ENCODE data around the gene PRTG. TPM values are rescaled to one million over a fixed set of nuclear protein-coding genes. Genes with fewer than 3 reads are reported as not detected.

The PRTG gene
- total and polyA plus RNA-seq, 3 experiments from 2014 or later = not detected

GRCh38 chr15:55685286-55685685 lies 57.7 kb downstream of the PRTG start:
- POLR2A ChIA-PET = no interaction called here
- no peak overlapping the region for H3K4me3 Mint-ChIP-seq
- CTCF ChIA-PET = no interaction called here

GRCh38 chr15:55683376-55683775 lies 59.6 kb downstream of the PRTG start:
- CTCF ChIA-PET = no interaction called here
- H3K9me3 Mint-ChIP-seq = no peaks in the 10 kb centered on the region

More at GRCh38 chr15:55685286-55685685, 57.7 kb downstream of the PRTG start:
- no peaks in the 10 kb centered on the region for H3K36me3 Mint-ChIP-seq
- Histone ChIP-seq H3K36me3 (ENCODE audit: insufficient read depth, low read length) (no peaks in the 10 kb centered on the region), H3K27ac (ENCODE audit: low read depth, low read length) (no peak overlapping the region), H3K4me1 (ENCODE audit: insufficient read depth, low read length) (no peaks in the 10 kb centered on the region), H3K9me3 (ENCODE audit: low read length) (no peaks in the 10 kb centered on the region), H3K4me3 (ENCODE audit: low read length) (no peak overlapping the region), H3K27me3 (ENCODE audit: insufficient read depth, low read length, poor library complexity, severe bottlenecking) (no peaks in the 10 kb centered on the region)
- DNase-seq = no peak
- H3K4me1 Mint-ChIP-seq = peaks cover 0 to 8% (median 7%) of the 10 kb centered on the region in 3 donors
- H3K27me3 Mint-ChIP-seq = peaks cover 4 to 6% of the 10 kb centered on the region in 2 donors
- H3K9me3 Mint-ChIP-seq = no peaks in the 10 kb centered on the region
- H3K27ac Mint-ChIP-seq = no peak overlapping the region

GRCh38 chr15:55681631-55682030 lies 61.3 kb downstream of the PRTG start:
- Mint-ChIP-seq H3K36me3 (no peaks in the 10 kb centered on the region), H3K4me3 (peak overlapping the region in 2 of 7 donors; percentile 30 to 43), H3K27ac (no peak overlapping the region), H3K27me3 (peaks cover under 1 to 2% of the 10 kb centered on the region in 2 donors), H3K4me1 (peaks cover 0 to 8% (median 7%) of the 10 kb centered on the region in 3 donors), H3K9me3 (no peaks in the 10 kb centered on the region)
- no peaks in the 10 kb centered on the region for H3K27me3 ChIP-seq (ENCODE audit: insufficient read depth, low read length, poor library complexity, severe bottlenecking)
- H3K4me1 ChIP-seq (ENCODE audit: insufficient read depth, low read length) = no peaks in the 10 kb centered on the region
- DNase-seq = no peak
- H3K4me3 ChIP-seq (ENCODE audit: low read length) = no peak overlapping the region
- POLR2A ChIA-PET = no interaction called here
- no peaks in the 10 kb centered on the region for H3K36me3 ChIP-seq (ENCODE audit: insufficient read depth, low read length)
- no peaks in the 10 kb centered on the region for H3K9me3 ChIP-seq (ENCODE audit: low read length)
- no peak overlapping the region for H3K27ac ChIP-seq (ENCODE audit: low read depth, low read length)
- CTCF ChIA-PET = no interaction called here

More at GRCh38 chr15:55683376-55683775, 59.6 kb downstream of the PRTG start:
- H3K9me3 ChIP-seq (ENCODE audit: low read length) = no peaks in the 10 kb centered on the region
- no peak overlapping the region for H3K4me3 Mint-ChIP-seq
- H3K27ac ChIP-seq (ENCODE audit: low read depth, low read length) = no peak overlapping the region
- POLR2A ChIA-PET = no interaction called here
- no peak overlapping the region for H3K27ac Mint-ChIP-seq
- H3K36me3 Mint-ChIP-seq = no peaks in the 10 kb centered on the region
- H3K36me3 ChIP-seq (ENCODE audit: insufficient read depth, low read length) = no peaks in the 10 kb centered on the region
- peaks cover 0 to 2% of the 10 kb centered on the region in 2 donors for H3K27me3 Mint-ChIP-seq
- no peak overlapping the region for H3K4me3 ChIP-seq (ENCODE audit: low read length)
- H3K4me1 Mint-ChIP-seq = peaks cover 0 to 8% (median 7%) of the 10 kb centered on the region in 3 donors
- H3K27me3 ChIP-seq (ENCODE audit: insufficient read depth, low read length, poor library complexity, severe bottlenecking) = no peaks in the 10 kb centered on the region
- DNase-seq = no peak
- H3K4me1 ChIP-seq (ENCODE audit: insufficient read depth, low read length) = no peaks in the 10 kb centered on the region

GRCh38 chr15:55676507-55676906 lies 66.4 kb downstream of the PRTG start:
- Mint-ChIP-seq H3K4me3 (no peak overlapping the region), H3K4me1 (peaks cover 0 to 5% (median 3%) of the 10 kb centered on the region in 3 donors), H3K9me3 (no peaks in the 10 kb centered on the region), H3K27ac (no peak overlapping the region), H3K27me3 (peaks cover 10 to 17% of the 10 kb centered on the region in 2 donors), H3K36me3 (no peaks in the 10 kb centered on the region)
- Histone ChIP-seq H3K27ac (ENCODE audit: low read depth, low read length) (no peak overlapping the region), H3K36me3 (ENCODE audit: insufficient read depth, low read length) (no peaks in the 10 kb centered on the region), H3K4me3 (ENCODE audit: low read length) (no peak overlapping the region), H3K27me3 (ENCODE audit: insufficient read depth, low read length, poor library complexity, severe bottlenecking) (no peaks in the 10 kb centered on the region), H3K9me3 (ENCODE audit: low read length) (no peaks in the 10 kb centered on the region), H3K4me1 (ENCODE audit: insufficient read depth, low read length) (no peaks in the 10 kb centered on the region)
- POLR2A ChIA-PET = no interaction called here
- DNase-seq = no peak
- CTCF ChIA-PET = no interaction called here

DNA sequence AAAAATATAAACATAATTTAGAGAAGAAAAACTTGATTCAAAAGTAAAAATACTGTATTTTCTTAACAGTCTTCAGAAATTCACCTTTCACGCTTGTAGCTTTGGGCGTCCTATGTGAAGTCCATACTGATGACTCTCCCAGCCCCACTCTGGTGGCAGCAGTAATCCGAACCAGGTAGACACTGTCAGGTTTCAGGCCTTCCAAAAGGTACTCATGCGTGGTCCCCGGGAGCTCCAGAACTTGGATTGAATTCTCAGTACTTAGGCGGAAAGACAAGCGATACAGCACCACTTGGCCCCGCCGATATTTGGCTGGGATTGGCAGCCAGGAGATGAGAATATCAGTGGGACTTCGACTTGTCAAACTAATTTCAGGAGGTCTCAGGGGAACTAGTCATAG lies 69.7 kb downstream of the PRTG start:
- H3K4me1 ChIP-seq (ENCODE audit: insufficient read depth, low read length) = no peaks in the 10 kb centered on the region
- Mint-ChIP-seq H3K27ac (no peak overlapping the region), H3K27me3 (peaks cover 10 to 21% of the 10 kb centered on the region in 2 donors), H3K4me1 (no peaks in the 10 kb centered on the region), H3K4me3 (no peak overlapping the region), H3K9me3 (no peaks in the 10 kb centered on the region), H3K36me3 (no peaks in the 10 kb centered on the region)
- no peak for DNase-seq
- H3K4me3 ChIP-seq (ENCODE audit: low read length) = no peak overlapping the region
- POLR2A ChIA-PET = no interaction called here
- no peak overlapping the region for H3K27ac ChIP-seq (ENCODE audit: low read depth, low read length)
- no peaks in the 10 kb centered on the region for H3K36me3 ChIP-seq (ENCODE audit: insufficient read depth, low read length)
- H3K27me3 ChIP-seq (ENCODE audit: insufficient read depth, low read length, poor library complexity, severe bottlenecking) = no peaks in the 10 kb centered on the region
- CTCF ChIA-PET = no interaction called here
- H3K9me3 ChIP-seq (ENCODE audit: low read length) = no peaks in the 10 kb centered on the region

- H3K9me3 Mint-ChIP-seq = no peaks in the 10 kb centered on the region
- no peak overlapping the region for H3K4me3 Mint-ChIP-seq
- ChIA-PET POLR2A (no interaction called here), CTCF (no interaction called here)
- H3K4me1 Mint-ChIP-seq = no peaks in the 10 kb centered on the region
- Histone ChIP-seq H3K27me3 (ENCODE audit: insufficient read depth, low read length, poor library complexity, severe bottlenecking) (no peaks in the 10 kb centered on the region), H3K27ac (ENCODE audit: low read depth, low read length) (no peak overlapping the region), H3K4me3 (ENCODE audit: low read length) (no peak overlapping the region), H3K4me1 (ENCODE audit: insufficient read depth, low read length) (no peaks in the 10 kb centered on the region), H3K9me3 (ENCODE audit: low read length) (no peaks in the 10 kb centered on the region), H3K36me3 (ENCODE audit: insufficient read depth, low read length) (no peaks in the 10 kb centered on the region)
- no peaks in the 10 kb centered on the region for H3K36me3 Mint-ChIP-seq
- DNase-seq = no peak
- H3K27me3 Mint-ChIP-seq = peaks cover 9 to 20% of the 10 kb centered on the region in 2 donors
- H3K27ac Mint-ChIP-seq = no peak overlapping the region
Observed at GRCh38 chr15:55669270-55669669, 73.7 kb downstream of the PRTG start.

DNA sequence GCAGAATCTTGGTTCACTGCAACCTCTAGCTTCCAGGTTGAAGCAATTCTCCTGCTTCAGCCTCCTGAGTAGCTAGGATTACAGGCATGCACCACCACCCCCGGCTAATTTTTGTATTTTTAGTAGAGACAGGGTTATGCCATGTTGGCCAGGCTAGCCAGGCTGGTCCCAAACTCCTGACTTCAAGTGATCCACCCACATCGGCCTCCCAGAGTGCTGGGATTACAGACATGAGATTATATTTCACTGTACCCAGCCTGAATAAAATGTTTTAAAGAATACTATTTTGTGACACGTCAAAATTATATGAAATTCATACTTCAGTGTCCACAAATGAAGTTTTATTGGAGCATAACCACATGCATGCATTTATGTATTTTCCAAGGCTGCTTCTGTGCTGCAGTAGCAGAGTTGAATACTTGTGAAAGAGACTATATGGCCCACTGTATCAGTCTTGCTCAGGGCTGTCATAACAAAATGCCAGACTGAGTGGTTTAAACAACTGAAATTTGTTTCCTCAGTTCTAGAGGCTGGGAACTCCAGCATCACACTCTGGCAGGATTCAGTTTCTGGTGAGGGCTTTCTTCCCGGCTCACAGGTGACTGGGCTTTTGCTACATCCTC lies 77.2 kb downstream of the PRTG start:
- Mint-ChIP-seq H3K4me1 (no peaks in the 10 kb centered on the region), H3K4me3 (peak overlapping the region in 1 of 7 donors; percentile 48), H3K27me3 (peaks cover 3 to 15% of the 10 kb centered on the region in 2 donors), H3K36me3 (no peaks in the 10 kb centered on the region), H3K9me3 (no peaks in the 10 kb centered on the region), H3K27ac (no peak overlapping the region)
- no peaks in the 10 kb centered on the region for H3K4me1 ChIP-seq (ENCODE audit: insufficient read depth, low read length)
- no peak for DNase-seq
- POLR2A ChIA-PET = no interaction called here
- H3K27me3 ChIP-seq (ENCODE audit: insufficient read depth, low read length, poor library complexity, severe bottlenecking) = no peaks in the 10 kb centered on the region
- H3K36me3 ChIP-seq (ENCODE audit: insufficient read depth, low read length) = no peaks in the 10 kb centered on the region
- no peak overlapping the region for H3K27ac ChIP-seq (ENCODE audit: low read depth, low read length)
- CTCF ChIA-PET = no interaction called here
- no peaks in the 10 kb centered on the region for H3K9me3 ChIP-seq (ENCODE audit: low read length)
- no peak overlapping the region for H3K4me3 ChIP-seq (ENCODE audit: low read length)

GRCh38 chr15:55661428-55661827 lies 81.5 kb downstream of the PRTG start:
- POLR2A ChIA-PET = no interaction called here

More at GRCh38 chr15:55661428-55661827, 81.5 kb downstream of the PRTG start:
- H3K4me3 ChIP-seq (ENCODE audit: low read length) = no peak overlapping the region
- Mint-ChIP-seq H3K9me3 (no peaks in the 10 kb centered on the region), H3K4me3 (no peak overlapping the region), H3K4me1 (no peaks in the 10 kb centered on the region), H3K36me3 (no peaks in the 10 kb centered on the region), H3K27ac (peak overlapping the region in 1 of 8 donors; percentile 49), H3K27me3 (peaks cover 3 to 4% of the 10 kb centered on the region in 2 donors)
- no peak overlapping the region for H3K27ac ChIP-seq (ENCODE audit: low read depth, low read length)
- no peaks in the 10 kb centered on the region for H3K27me3 ChIP-seq (ENCODE audit: insufficient read depth, low read length, poor library complexity, severe bottlenecking)
- no peaks in the 10 kb centered on the region for H3K4me1 ChIP-seq (ENCODE audit: insufficient read depth, low read length)
- H3K9me3 ChIP-seq (ENCODE audit: low read length) = no peaks in the 10 kb centered on the region
- DNase-seq = no peak
- CTCF ChIA-PET = no interaction called here
- H3K36me3 ChIP-seq (ENCODE audit: insufficient read depth, low read length) = no peaks in the 10 kb centered on the region

Measured in CD8-positive, alpha-beta memory T cell (primary cell).